Measurements from ENCODE around the gene DNAH12. TPM values are rescaled to one million over a fixed set of nuclear protein-coding genes. Genes with fewer than 3 reads are reported as not detected.
"Not testable (repeated sequence)": the region's sequence is repeated elsewhere in the genome, so short reads cannot be mapped to it uniquely, and the experiment has no call there.

The DNAH12 gene
- total RNA-seq, 2 experiments from 2014 or later = 0.19 TPM; not detected in 1

DNA sequence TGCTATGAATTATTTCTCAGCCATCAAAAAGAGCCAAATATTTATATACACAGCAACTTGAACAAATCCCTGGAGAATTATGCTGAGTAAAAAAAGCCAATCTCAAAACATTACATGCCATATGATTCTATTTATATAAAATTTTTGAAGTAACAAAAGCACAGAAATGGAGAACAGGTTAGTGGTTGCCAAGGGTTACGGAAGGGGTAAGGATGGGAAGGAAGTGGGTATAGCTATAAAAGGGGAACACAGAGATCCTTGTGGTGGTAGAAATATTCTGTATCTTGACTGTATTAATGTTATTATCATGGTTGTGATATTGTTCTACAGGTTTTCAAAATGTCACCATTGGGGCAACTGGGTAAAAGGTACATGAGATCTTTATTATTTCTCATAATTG is 189.4 kb downstream of the DNAH12 start:
- Mint-ChIP-seq H3K4me1 (ENCODE audit: low read depth) (no peaks in the 10 kb centered on the region), H3K27me3 (no peaks in the 10 kb centered on the region), H3K4me3 (no peak overlapping the region), H3K9me3 (no peaks in the 10 kb centered on the region), H3K27ac (no peak overlapping the region), H3K36me3 (ENCODE audit: low read depth) (no peaks in the 10 kb centered on the region)
- peak in 1 of 14 experiments; percentile 11 for DNase-seq
- ATAC-seq (ENCODE audit: poor library complexity) = no peak
- ChIA-PET POLR2A (no interaction called here), CTCF (no interaction called here)
- Histone ChIP-seq H3K27me3 (ENCODE audit: control insufficient read depth in 1 of 2, insufficient read depth in 2 of 2, low read length in 2 of 2) (no peaks in the 10 kb centered on the region), H3K4me3 (ENCODE audit: low read length) (no peak overlapping the region), H3K4me1 (ENCODE audit: insufficient read depth, low read length) (no peaks in the 10 kb centered on the region), H3K36me3 (ENCODE audit: insufficient read depth, low read length) (no peaks in the 10 kb centered on the region), H3K27ac (ENCODE audit: low read depth in 1 of 2, low read length in 2 of 2) (no peak overlapping the region), H3K9me3 (ENCODE audit: control insufficient read depth in 1 of 2, insufficient read depth in 1 of 2, low read length in 2 of 2) (no peaks in the 10 kb centered on the region)
- TF ChIP-seq, protein P1, sequence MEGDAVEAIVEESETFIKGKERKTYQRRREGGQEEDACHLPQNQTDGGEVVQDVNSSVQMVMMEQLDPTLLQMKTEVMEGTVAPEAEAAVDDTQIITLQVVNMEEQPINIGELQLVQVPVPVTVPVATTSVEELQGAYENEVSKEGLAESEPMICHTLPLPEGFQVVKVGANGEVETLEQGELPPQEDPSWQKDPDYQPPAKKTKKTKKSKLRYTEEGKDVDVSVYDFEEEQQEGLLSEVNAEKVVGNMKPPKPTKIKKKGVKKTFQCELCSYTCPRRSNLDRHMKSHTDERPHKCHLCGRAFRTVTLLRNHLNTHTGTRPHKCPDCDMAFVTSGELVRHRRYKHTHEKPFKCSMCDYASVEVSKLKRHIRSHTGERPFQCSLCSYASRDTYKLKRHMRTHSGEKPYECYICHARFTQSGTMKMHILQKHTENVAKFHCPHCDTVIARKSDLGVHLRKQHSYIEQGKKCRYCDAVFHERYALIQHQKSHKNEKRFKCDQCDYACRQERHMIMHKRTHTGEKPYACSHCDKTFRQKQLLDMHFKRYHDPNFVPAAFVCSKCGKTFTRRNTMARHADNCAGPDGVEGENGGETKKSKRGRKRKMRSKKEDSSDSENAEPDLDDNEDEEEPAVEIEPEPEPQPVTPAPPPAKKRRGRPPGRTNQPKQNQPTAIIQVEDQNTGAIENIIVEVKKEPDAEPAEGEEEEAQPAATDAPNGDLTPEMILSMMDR (IDR thresholded peaks at IDR 0.05) = no peak
- intact Hi-C loops (cut with DNase I, micrococcal nuclease) = no loop called here

DNA sequence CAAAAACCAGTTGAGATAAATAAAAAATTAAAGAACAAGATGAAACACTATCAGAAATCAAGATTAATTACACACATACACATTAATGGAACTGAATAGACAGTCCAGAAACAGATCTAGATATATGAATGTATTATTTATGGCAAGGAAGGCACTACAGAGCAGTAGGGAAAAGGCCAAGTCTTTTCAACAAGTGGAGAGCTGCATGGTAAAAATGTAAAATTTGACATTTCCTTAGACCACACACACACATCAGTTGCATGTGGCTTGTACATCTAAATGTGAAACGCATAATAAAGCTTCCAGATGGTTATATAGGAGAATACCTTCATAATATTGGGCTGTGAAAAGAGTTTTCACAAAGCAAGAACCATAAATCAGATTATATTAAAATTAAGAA is 193.9 kb downstream of the DNAH12 start:
- Mint-ChIP-seq H3K36me3 (ENCODE audit: low read depth) (no peaks in the 10 kb centered on the region), H3K27ac (no peak overlapping the region), H3K4me1 (ENCODE audit: low read depth) (no peaks in the 10 kb centered on the region), H3K27me3 (peaks cover 7% of the 10 kb centered on the region), H3K4me3 (no peak overlapping the region), H3K9me3 (no peaks in the 10 kb centered on the region)
- DNase-seq = no peak
- no peak for ATAC-seq (ENCODE audit: poor library complexity)
- no peaks in the 10 kb centered on the region for H3K36me3 ChIP-seq (ENCODE audit: insufficient read depth, low read length)
- H3K27me3 ChIP-seq (ENCODE audit: control insufficient read depth in 1 of 2, insufficient read depth in 2 of 2, low read length in 2 of 2) = no peaks in the 10 kb centered on the region
- CTCF ChIA-PET = no interaction called here
- TF ChIP-seq, protein P1 (IDR thresholded peaks at IDR 0.05) = no peak
- intact Hi-C loops (cut with DNase I, micrococcal nuclease) = no loop called here
- no peak overlapping the region for H3K4me3 ChIP-seq (ENCODE audit: low read length)
- POLR2A ChIA-PET = no interaction called here
- H3K4me1 ChIP-seq (ENCODE audit: insufficient read depth, low read length) = no peaks in the 10 kb centered on the region
- H3K9me3 ChIP-seq (ENCODE audit: control insufficient read depth in 1 of 2, insufficient read depth in 1 of 2, low read length in 2 of 2) = no peaks in the 10 kb centered on the region
- no peak overlapping the region for H3K27ac ChIP-seq (ENCODE audit: low read depth in 1 of 2, low read length in 2 of 2)

DNA sequence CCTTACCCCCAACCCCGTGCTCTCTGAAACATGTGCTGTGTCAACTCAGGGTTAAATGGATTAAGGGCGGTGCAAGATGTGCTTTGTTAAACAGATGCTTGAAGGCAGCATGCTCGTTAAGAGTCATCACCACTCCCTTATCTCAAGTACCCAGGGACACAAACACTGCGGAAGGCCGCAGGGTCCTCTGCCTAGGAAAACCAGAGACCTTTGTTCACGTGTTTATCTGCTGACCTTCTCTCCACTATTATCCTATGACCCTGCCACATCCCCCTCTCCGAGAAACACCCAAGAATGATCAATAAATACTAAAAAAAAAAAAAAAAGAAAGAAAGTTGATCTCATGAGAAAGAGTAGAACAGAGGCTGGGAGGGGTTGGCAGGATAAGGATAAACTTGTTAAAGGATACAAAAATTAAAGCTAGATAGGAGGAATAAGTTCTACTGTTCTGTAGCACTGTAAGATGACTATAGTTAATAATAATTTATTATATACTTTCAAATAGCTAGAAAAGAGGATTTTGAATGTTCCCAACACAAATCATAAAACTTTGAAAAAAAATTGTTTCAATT is 205.0 kb downstream of the DNAH12 start:
- intact Hi-C loops (cut with DNase I, micrococcal nuclease); H3K36me3 Mint-ChIP-seq (ENCODE audit: low read depth); H3K4me1 Mint-ChIP-seq (ENCODE audit: low read depth); H3K27me3 ChIP-seq (ENCODE audit: control insufficient read depth in 1 of 2, insufficient read depth in 2 of 2, low read length in 2 of 2); H3K4me3 Mint-ChIP-seq; H3K36me3 ChIP-seq (ENCODE audit: insufficient read depth, low read length); DNase-seq; H3K4me1 ChIP-seq (ENCODE audit: insufficient read depth, low read length); H3K27ac ChIP-seq (ENCODE audit: low read depth in 1 of 2, low read length in 2 of 2); H3K9me3 ChIP-seq (ENCODE audit: control insufficient read depth in 1 of 2, insufficient read depth in 1 of 2, low read length in 2 of 2); ATAC-seq (ENCODE audit: poor library complexity); H3K4me3 ChIP-seq (ENCODE audit: low read length); POLR2A ChIA-PET; CTCF ChIA-PET; H3K9me3 Mint-ChIP-seq; H3K27ac Mint-ChIP-seq: not testable (repeated sequence)
- H3K27me3 Mint-ChIP-seq = peaks cover 23% of the 10 kb centered on the region

DNA sequence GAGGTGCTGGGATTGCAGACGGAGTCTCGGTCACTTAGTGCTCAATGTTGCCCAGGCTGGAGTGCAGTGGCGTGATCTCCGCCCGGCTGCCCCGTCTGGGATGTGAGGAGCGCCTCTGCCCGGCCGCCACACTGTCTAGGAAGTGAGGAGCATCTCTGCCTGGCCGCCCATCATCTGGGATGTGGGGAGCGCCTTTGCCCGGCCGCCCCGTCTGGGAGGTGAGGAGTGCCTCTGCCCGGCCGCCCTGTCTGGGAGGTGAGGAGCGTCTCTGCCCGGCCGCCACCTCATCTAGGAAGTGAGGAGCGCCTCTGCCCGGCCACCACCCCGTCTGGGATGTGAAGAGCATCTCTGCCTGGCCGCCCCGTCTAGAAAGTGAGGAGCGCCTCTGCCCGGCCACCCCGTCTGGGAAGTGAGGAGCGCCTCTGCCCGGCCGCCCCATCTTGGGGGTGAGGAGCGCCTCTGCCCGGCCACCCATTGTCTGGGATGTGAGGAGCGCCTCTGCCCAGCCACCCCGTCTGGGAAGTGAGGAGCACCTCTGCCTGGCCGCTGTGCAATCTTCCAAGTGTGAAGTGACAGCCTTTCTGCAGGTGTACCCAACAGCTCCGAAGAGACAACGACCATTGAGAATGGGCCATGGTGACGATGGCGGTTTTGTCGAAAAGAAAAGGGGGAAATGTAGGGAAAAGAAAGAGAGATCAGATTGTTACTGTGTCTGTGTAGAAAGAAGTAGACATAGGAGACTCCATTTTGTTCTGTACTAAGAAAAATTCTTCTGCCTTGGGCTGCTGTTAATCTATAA is 205.7 kb downstream of the DNAH12 start:
- ATAC-seq (ENCODE audit: poor library complexity); POLR2A ChIA-PET; H3K9me3 ChIP-seq (ENCODE audit: control insufficient read depth in 1 of 2, insufficient read depth in 1 of 2, low read length in 2 of 2); H3K4me1 Mint-ChIP-seq (ENCODE audit: low read depth); H3K36me3 Mint-ChIP-seq (ENCODE audit: low read depth); CTCF ChIA-PET; H3K4me3 Mint-ChIP-seq; H3K9me3 Mint-ChIP-seq; H3K27ac ChIP-seq (ENCODE audit: low read depth in 1 of 2, low read length in 2 of 2); H3K4me1 ChIP-seq (ENCODE audit: insufficient read depth, low read length); DNase-seq; H3K36me3 ChIP-seq (ENCODE audit: insufficient read depth, low read length); H3K27me3 ChIP-seq (ENCODE audit: control insufficient read depth in 1 of 2, insufficient read depth in 2 of 2, low read length in 2 of 2); H3K27ac Mint-ChIP-seq; intact Hi-C loops (cut with DNase I, micrococcal nuclease); H3K4me3 ChIP-seq (ENCODE audit: low read length): not testable (repeated sequence)
- peaks cover 23% of the 10 kb centered on the region for H3K27me3 Mint-ChIP-seq
